NCI-H446 (cell line): ENCODE results near the gene FRMPD2.
"Not testable (repeated sequence)": the region's sequence is repeated elsewhere in the genome, so short reads cannot be mapped to it uniquely, and the experiment has no call there.

ENCODE experiments used
- DNase-seq, 2 experiments: peaks; one replicate each; lab custom pipeline; 2025; lab: John Stamatoyannopoulos, UW

Gene FRMPD2

DNA sequence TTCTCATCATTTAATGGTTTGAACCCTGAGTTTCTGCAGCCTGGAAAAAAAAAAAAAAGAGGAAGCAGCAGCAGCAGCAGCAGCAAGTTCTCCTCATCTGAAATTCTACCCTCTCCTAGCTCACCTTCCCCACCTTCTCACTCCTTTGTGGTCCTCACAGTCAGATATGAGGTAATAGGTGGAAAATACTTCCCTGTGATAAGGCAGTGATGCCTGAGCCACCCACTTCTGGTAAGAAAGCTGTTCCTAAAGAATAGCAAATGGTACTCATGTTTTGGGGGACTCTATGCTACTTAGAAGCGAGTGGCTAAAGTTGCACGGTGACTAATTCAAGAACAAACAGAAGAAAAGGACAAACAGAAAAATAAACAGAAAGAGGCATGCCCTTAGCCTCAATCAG is 148.2 kb downstream of the FRMPD2 start:
- DNase-seq: not testable (repeated sequence)

DNA sequence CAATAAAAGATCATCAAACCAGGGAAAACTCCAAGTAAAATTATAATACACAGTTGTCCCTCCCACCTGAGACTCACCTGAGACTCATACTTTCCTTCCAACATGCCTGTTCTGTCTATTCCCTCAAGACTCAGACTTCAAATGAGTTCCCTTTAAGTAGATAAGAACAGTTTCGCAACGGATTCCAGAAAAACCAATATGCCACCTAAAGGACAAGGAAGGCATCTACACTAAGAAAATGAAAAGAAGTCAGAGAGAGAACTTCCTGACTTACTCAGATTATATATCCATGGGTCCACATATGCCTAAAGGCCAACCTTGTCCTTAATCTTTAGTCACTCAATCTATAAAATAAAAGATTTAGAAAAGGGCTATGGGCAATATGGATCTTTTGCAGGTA is 148.9 kb downstream of the FRMPD2 start:
- DNase-seq: not testable (repeated sequence)

DNA sequence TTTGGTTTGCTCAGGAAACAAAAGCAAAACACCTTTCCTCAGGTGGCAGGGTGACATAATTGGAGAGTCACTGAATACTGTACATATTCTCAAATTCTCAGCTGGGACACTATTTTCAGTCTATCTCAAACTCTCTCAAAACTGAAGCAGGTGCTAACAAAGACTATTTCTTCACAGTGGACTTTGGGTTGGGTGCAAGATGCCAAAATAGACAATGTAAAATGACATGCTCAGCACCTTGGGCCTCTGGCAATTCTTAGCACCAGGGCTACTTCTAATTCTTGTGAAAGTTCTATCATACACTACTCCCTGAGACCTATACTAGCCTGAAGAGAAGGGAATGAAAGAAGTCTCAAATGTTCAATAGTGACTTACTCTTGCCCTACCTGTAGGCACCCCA is 151.9 kb downstream of the FRMPD2 start:
- not testable (repeated sequence) for DNase-seq

DNA sequence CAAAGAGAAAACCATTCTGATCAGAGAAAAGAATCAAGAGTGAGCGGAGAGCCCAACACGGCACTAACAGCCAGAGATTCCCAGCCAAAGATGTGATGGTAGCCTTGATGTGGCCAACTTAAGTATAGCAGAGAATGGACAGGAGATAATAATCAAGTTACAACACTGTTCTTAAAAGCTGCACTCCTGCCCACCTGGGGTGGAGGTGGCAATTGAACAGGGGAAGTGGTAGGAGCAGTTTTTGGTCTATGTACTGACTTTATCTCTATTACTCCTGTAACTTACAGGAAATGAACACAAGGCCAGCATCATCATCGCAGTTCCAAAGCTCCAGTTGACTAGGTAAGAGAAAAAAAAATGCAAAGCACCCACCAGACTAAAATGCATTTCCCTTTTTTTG is 164.2 kb downstream of the FRMPD2 start:
- not testable (repeated sequence) for DNase-seq
